ENCODE data around the gene C10orf67.
"Not testable (repeated sequence)": the region's sequence is repeated elsewhere in the genome, so short reads cannot be mapped to it uniquely, and the experiment has no call there.

C10orf67 gene

DNA sequence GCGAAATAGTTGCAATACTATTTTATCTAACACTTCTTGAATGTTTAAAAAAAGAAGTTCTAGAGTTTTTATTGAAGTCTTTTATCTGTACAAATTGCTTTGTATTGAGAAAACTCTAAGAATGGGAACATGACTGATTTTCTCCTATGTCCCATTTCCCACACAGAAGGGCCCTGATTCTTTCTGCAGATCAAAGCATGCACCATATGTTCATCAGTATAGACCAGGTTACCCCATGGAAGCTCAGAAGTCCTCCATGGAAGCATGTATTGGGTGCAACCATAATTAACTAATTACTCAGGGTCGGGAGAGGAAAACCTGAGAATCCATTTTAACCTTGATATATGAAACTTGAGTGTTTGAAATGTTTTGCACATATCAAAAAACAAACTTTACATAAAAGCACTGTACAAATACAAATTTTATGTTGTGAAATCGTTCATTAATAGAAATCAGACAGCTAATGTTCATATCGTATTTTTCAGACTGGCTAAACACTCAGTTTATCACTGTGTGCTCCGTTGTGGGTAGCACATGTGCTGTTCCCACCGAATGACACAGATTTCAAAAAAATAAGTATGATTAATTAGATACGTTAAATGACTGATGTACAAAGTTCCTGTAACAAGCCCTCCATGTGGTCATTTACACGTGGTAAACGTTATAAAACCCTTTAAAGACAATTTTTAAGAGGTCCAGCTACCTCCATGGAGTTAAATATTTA is 81.0 kb downstream of the C10orf67 start:
- no peak for TF ChIP-seq ZFX (IDR thresholded peaks at IDR 0.05; ENCODE audit: borderline replicate concordance)
- TF ChIP-seq, protein P1, sequence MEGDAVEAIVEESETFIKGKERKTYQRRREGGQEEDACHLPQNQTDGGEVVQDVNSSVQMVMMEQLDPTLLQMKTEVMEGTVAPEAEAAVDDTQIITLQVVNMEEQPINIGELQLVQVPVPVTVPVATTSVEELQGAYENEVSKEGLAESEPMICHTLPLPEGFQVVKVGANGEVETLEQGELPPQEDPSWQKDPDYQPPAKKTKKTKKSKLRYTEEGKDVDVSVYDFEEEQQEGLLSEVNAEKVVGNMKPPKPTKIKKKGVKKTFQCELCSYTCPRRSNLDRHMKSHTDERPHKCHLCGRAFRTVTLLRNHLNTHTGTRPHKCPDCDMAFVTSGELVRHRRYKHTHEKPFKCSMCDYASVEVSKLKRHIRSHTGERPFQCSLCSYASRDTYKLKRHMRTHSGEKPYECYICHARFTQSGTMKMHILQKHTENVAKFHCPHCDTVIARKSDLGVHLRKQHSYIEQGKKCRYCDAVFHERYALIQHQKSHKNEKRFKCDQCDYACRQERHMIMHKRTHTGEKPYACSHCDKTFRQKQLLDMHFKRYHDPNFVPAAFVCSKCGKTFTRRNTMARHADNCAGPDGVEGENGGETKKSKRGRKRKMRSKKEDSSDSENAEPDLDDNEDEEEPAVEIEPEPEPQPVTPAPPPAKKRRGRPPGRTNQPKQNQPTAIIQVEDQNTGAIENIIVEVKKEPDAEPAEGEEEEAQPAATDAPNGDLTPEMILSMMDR (IDR thresholded peaks at IDR 0.05), result no peak

DNA sequence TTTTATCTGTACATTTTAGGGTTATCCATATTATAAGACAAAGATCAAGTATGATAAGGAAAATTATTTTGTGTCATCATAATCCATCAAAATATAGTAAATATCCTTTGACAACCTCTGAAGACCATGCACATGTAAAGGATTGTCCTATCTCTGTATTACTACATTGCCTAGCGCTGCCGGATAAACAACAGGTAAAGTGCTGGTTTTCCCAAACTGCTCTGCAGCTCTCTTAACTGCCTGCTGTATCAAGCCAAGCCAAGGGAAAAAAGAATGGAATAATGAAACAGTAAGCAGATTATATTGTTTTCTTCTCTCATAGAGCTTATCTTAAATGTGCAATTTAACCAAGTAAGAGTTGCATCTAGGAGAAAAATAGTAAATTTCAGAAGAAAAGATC is 81.7 kb downstream of the C10orf67 start:
- TF ChIP-seq, protein P1 (IDR thresholded peaks at IDR 0.05), result no peak
- no peak for TF ChIP-seq ZFX (IDR thresholded peaks at IDR 0.05; ENCODE audit: borderline replicate concordance)
- no peak overlapping the region for H3K27ac ChIP-seq

More for the DNA sequence above, 81.0 kb downstream of the C10orf67 start:
- H3K27ac ChIP-seq, result no peak overlapping the region

DNA sequence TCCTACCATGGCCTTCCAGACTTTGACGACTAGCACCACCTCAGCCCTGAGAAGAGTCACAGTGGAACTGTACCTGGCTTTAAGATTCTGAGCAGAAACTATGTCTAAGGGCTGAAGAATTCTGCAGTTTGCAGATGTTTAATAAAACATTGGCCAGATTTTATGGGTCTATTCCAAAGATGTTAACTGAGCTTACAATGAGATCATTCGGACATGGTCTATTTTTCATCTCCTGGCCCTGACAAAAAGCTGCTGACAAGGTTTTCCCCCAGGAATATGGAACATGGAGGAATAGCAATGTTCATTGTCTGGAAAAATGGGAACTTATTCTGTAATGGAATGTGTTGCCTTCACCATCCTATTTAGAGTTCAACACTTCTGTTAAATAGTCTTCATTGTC is 86.1 kb downstream of the C10orf67 start:
- H3K27ac ChIP-seq, result no peak overlapping the region
- no peak for TF ChIP-seq ZFX (IDR thresholded peaks at IDR 0.05; ENCODE audit: borderline replicate concordance)
- TF ChIP-seq, protein P1 (IDR thresholded peaks at IDR 0.05), result no peak

DNA sequence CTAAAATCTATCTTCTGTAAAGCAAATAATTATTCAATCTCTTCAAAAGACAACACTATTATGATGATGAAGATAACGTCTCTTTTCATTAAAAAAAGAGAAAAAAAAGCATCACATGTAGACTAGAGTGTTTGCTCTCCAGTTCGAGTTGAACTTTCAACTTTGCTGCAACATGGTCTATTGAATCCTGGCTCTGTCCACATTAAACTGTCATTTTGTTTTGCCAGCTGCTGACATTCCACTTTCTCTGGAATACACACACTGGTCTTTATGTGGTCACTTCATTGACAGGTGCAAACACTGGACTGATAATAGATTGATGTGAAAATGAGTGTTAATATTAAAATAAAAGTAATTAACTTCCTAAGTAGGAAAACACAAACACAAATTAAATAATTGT is 90.8 kb downstream of the C10orf67 start:
- H3K27ac ChIP-seq, result no peak overlapping the region
- TF ChIP-seq, protein P1 (IDR thresholded peaks at IDR 0.05), result no peak
- no peak for TF ChIP-seq ZFX (IDR thresholded peaks at IDR 0.05; ENCODE audit: borderline replicate concordance)

DNA sequence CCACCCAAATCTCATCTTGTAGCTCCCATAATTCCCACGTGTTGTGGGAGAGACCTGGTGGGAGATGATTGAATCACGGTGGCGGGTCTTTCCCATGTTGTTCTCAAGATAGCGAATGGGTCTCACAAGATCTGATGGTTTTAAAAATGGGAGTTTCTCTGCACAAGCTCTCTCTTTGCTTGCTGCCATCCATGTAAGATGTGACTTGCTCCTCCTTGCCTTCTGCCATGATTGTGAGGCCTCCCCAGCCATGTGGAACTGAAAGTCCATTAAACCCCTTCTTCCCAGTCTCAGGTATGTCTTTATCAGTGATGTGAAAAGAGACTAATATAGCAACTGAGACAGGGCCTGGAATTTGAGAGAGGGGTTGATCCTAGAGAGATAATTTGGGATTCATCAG is 91.7 kb downstream of the C10orf67 start:
- not testable (repeated sequence) for H3K27ac ChIP-seq

DNA sequence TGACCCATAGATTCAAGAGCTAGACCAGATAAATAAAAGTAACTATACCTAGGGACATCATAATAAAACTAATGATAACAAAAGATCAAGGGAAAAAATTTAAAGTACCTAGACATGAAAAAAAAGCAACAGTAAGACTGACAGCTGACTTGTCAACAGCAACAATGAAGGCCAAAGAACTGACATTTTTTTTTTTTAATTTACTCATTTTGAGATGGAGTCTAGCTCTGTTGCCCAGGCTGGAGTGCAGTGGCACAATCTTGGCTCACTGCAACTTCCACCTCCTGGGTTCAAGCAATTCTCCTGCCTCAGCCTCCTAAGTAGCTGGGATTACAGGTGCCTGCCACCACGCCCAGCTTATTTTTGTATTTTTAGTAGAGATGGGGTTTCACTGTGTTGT is 102.8 kb downstream of the C10orf67 start:
- H3K27ac ChIP-seq, result not testable (repeated sequence)

DNA sequence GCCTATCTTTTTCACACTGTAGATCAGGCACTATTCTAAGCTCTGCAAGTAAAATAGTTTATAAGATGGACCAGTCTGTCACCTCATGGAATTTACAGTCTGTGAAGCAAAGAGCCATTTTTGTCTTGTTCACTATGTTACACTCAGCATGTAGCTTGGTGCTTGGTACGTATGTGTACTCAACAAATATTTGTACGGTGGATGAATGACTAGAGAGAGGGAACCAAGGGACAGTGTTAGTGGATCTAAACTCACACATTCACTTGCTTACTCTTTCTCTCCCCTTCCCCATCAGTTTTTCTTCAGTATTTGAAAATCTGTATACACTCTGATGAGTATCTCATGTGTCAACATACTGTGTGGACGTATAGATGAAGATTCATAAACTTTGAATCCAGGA is 106.6 kb downstream of the C10orf67 start:
- H3K27ac ChIP-seq, result no peak overlapping the region

DNA sequence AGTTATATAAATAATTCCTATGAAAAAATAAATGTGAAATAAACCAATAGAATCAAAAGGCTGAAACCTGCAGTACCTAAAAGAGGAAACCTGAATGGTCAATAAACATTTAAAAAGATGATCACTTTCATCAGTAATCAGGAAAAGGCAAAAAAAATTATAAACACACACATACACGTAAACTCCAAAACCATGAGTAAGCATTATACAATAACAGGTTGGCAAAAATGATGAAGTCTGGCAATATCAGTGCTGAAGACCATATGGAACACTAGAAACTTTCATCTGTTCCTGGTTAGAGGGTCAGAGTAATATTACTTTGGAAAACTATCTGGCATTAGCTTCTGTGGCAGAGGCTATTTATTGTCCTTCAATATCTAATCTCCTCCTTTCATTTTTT is 114.0 kb downstream of the C10orf67 start:
- no peak for TF ChIP-seq ZFX (IDR thresholded peaks at IDR 0.05; ENCODE audit: borderline replicate concordance)
- TF ChIP-seq, protein P1 (IDR thresholded peaks at IDR 0.05), result no peak
- H3K27ac ChIP-seq, result no peak overlapping the region

More for the DNA sequence above, 106.6 kb downstream of the C10orf67 start:
- TF ChIP-seq, protein P1 (IDR thresholded peaks at IDR 0.05), result no peak
- TF ChIP-seq ZFX (IDR thresholded peaks at IDR 0.05; ENCODE audit: borderline replicate concordance), result no peak
